ENCODE data around the gene ADK.

- TF ChIP-seq EZH2 (IDR thresholded peaks at IDR 0.05; ENCODE audit: borderline replicate concordance, low read depth, low read length, severe bottlenecking), result no peak
- no peak for TF ChIP-seq CTCF (IDR thresholded peaks at IDR 0.05; ENCODE audit: extremely low read depth in 1 of 2, insufficient read depth in 1 of 2, low read depth in 1 of 2, low read length in 2 of 2)
- no peak for TF ChIP-seq POLR2AphosphoS5 (IDR thresholded peaks at IDR 0.05; ENCODE audit: insufficient read depth, low read depth, low read length)
- TF ChIP-seq POLR2A (IDR thresholded peaks at IDR 0.05; ENCODE audit: low read depth, low read length), result no peak
- no peak for TF ChIP-seq FOS (IDR thresholded peaks at IDR 0.05; ENCODE audit: borderline replicate concordance, insufficient read depth, low read length)
- TF ChIP-seq MAX (IDR thresholded peaks at IDR 0.05; ENCODE audit: insufficient read depth, insufficient read length), result no peak
- no peak for TF ChIP-seq JUN (IDR thresholded peaks at IDR 0.05; ENCODE audit: borderline replicate concordance, insufficient read depth, insufficient read length, low read depth)
Measured at GRCh38 chr10:74641659-74642058, 490.6 kb downstream of the ADK start.

Measured in endothelial cell of umbilical vein (primary cell).